WTC11 (cell line): ENCODE data around the gene SFMBT1. TPM values are rescaled to one million over a fixed set of nuclear protein-coding genes. Genes with fewer than 3 reads are reported as not detected.

Experiments used
- ATAC-seq: fragments of 200-7000 bp; cut with Tn5 transposase; 2 replicates; pipeline ENCODE4 v1.10.0; 2021; ENCODE audit warnings: mild to moderate bottlenecking, moderate library complexity
- CTCF ChIA-PET: fragments of 300-600 bp; sonication (Branson Sonifier 250); formaldehyde crosslinking; loops from one replicate; lab custom pipeline; 2021; ENCODE audit warnings: antibody characterized with exemption; lab: Charles Lee
- POLR2A ChIA-PET: fragments of 350-600 bp; sonication (Branson Sonifier 250); formaldehyde crosslinking; loops from one replicate; lab custom pipeline; 2021; ENCODE audit warnings: antibody characterized with exemption; lab: Charles Lee
- DNase-seq: peaks from one replicate; pipeline ENCODE4 v3.0.0; 2021; ENCODE audit warnings: low spot score
- H3K27ac Mint-ChIP-seq: 2 replicates; pipeline ENCODE4 v1.8.0; 2021; ENCODE audit warnings: mixed read lengths
- H3K27me3 Mint-ChIP-seq: 2 replicates; pipeline ENCODE4 v1.8.0; 2021; ENCODE audit warnings: low read depth, mild to moderate bottlenecking, moderate library complexity, mixed read lengths
- H3K36me3 Mint-ChIP-seq: 2 replicates; pipeline ENCODE4 v1.8.0; 2021; ENCODE audit warnings: mixed read lengths
- H3K4me1 Mint-ChIP-seq: 2 replicates; pipeline ENCODE4 v1.8.0; 2022; ENCODE audit warnings: mixed read lengths
- H3K4me3 Mint-ChIP-seq: 2 replicates; pipeline ENCODE4 v1.8.0; 2021; ENCODE audit warnings: mild to moderate bottlenecking, moderate library complexity, mixed read lengths
- H3K9me3 Mint-ChIP-seq: 2 replicates; pipeline ENCODE4 v1.8.0; 2021; ENCODE audit warnings: mixed read lengths
- AFF4 ChIP-seq: sonication (generic); formaldehyde crosslinking; IDR thresholded peaks from 2 replicates; pipeline ENCODE4 v1.8.1; 2023; ENCODE audit warnings: mild to moderate bottlenecking, missing genetic modification reagents, borderline replicate concordance
- E2F4 ChIP-seq: sonication (generic); formaldehyde crosslinking; IDR thresholded peaks from 2 replicates; pipeline ENCODE4 v1.8.1; 2022; ENCODE audit warnings: low read depth, mild to moderate bottlenecking, moderate library complexity, missing genetic modification reagents, borderline replicate concordance
- HMGA2 ChIP-seq: fragments of 250-450 bp; sonication (Bioruptor Pico); IDR thresholded peaks from 2 replicates; pipeline ENCODE4 v1.4.0; 2021; ENCODE audit warnings: mild to moderate bottlenecking, moderate library complexity
- HMGXB4 ChIP-seq: sonication (generic); formaldehyde crosslinking; IDR thresholded peaks from 2 replicates; pipeline ENCODE4 v1.8.1; 2023; ENCODE audit warnings: mild to moderate bottlenecking, moderate library complexity, missing genetic modification reagents
- MYBL2 ChIP-seq: sonication (generic); formaldehyde crosslinking; IDR thresholded peaks from 2 replicates; pipeline ENCODE4 v1.8.1; 2023; ENCODE audit warnings: mild to moderate bottlenecking, moderate library complexity, missing genetic modification reagents
- NFE2L1 ChIP-seq: sonication (generic); formaldehyde crosslinking; IDR thresholded peaks from 2 replicates; pipeline ENCODE4 v1.8.1; 2023; ENCODE audit warnings: missing genetic modification reagents
- NR1H2 ChIP-seq: sonication (generic); formaldehyde crosslinking; IDR thresholded peaks from 2 replicates; pipeline ENCODE4 v1.9.0; 2021; ENCODE audit warnings: mild to moderate bottlenecking, moderate library complexity, missing genetic modification reagents
- RELA ChIP-seq: sonication (generic); formaldehyde crosslinking; IDR thresholded peaks from 2 replicates; pipeline ENCODE4 v1.8.1; 2022; ENCODE audit warnings: missing genetic modification reagents, mild to moderate bottlenecking, borderline replicate concordance
- USF2 ChIP-seq: sonication (generic); formaldehyde crosslinking; IDR thresholded peaks from 2 replicates; pipeline ENCODE4 v1.8.1; 2023; ENCODE audit warnings: mild to moderate bottlenecking, missing genetic modification reagents, moderate library complexity
- ZBTB43 ChIP-seq: sonication (generic); formaldehyde crosslinking; IDR thresholded peaks from 2 replicates; pipeline ENCODE4 v1.8.1; 2023; ENCODE audit warnings: mild to moderate bottlenecking, missing genetic modification reagents
- ZNF121 ChIP-seq: sonication (generic); formaldehyde crosslinking; IDR thresholded peaks from 2 replicates; pipeline ENCODE4 v1.8.0; 2023; ENCODE audit warnings: missing genetic modification reagents
- ZNF219 ChIP-seq: sonication (generic); formaldehyde crosslinking; IDR thresholded peaks from 2 replicates; pipeline ENCODE4 v1.8.0; 2023; ENCODE audit warnings: missing genetic modification reagents, mild to moderate bottlenecking, borderline replicate concordance
- ZNF317 ChIP-seq: sonication (generic); formaldehyde crosslinking; IDR thresholded peaks from 2 replicates; pipeline ENCODE4 v1.8.1; 2023; ENCODE audit warnings: low read depth, mild to moderate bottlenecking, moderate library complexity, missing genetic modification reagents, borderline replicate concordance
- ZNF416 ChIP-seq: fragments of 250-450 bp; sonication (Bioruptor Pico); IDR thresholded peaks from 2 replicates; pipeline ENCODE4 v1.9.0; 2021; ENCODE audit warnings: mild to moderate bottlenecking, inconsistent platforms
- ZNF423 ChIP-seq: fragments of 250-450 bp; sonication (Bioruptor Pico); IDR thresholded peaks from 2 replicates; pipeline ENCODE4 v2.1.2; 2022; ENCODE audit warnings: mild to moderate bottlenecking, moderate library complexity
- total RNA-seq: library from RNA; stranded (reverse); gene quantifications from 3 replicates; pipeline ENCODE4 v1.2.3, GENCODE V29; 2021

Gene SFMBT1
- total RNA-seq, 1 experiment from 2014 or later: 20.9 TPM

GRCh38 chr3:52986938-52987337 is 58.9 kb downstream of the SFMBT1 start:
- H3K27me3 Mint-ChIP-seq: no peaks in the 10 kb centered on the region
- H3K4me1 Mint-ChIP-seq: no peaks in the 10 kb centered on the region
- H3K4me3 Mint-ChIP-seq: no peak overlapping the region
- CTCF ChIA-PET: interaction anchor here (0.6 to 2.4 kb wide), 8 partner anchors 44 to 141 kb away, joined by 3 to 7 read pairs (median 4); partner anchors contain the start of gene STIMATE
- POLR2A ChIA-PET: no interaction called here
- TF ChIP-seq USF2 (CRISPR knock-in tag) (no peak), NR1H2 (CRISPR knock-in tag) (no peak), MYBL2 (CRISPR knock-in tag) (no peak)
- no peak overlapping the region for H3K27ac Mint-ChIP-seq
- ATAC-seq (no peak), DNase-seq (no peak)
- no peaks in the 10 kb centered on the region for H3K36me3 Mint-ChIP-seq
- no peaks in the 10 kb centered on the region for H3K9me3 Mint-ChIP-seq

- DNase-seq: no peak
- ChIA-PET POLR2A (interaction anchor here (0.7 kb wide), 1 partner anchor 699 kb away, joined by 4 read pairs; the partner anchor contains the start of gene GLYCTK), CTCF (interaction anchor here (0.7 to 2.4 kb wide), 9 partner anchors 40 to 188 kb away, joined by 3 to 7 read pairs (median 4); no protein-coding TSS in a partner anchor)
- no peak for ATAC-seq
- Mint-ChIP-seq H3K4me1 (no peaks in the 10 kb centered on the region), H3K27me3 (no peaks in the 10 kb centered on the region), H3K9me3 (no peaks in the 10 kb centered on the region), H3K27ac (no peak overlapping the region), H3K4me3 (no peak overlapping the region), H3K36me3 (no peaks in the 10 kb centered on the region)
- no peak for TF ChIP-seq NFE2L1 (CRISPR knock-in tag)
- no peak for TF ChIP-seq HMGA2 (CRISPR knock-in tag)
- TF ChIP-seq ZNF416 (CRISPR knock-in tag): no peak
- no peak for TF ChIP-seq AFF4
- no peak for TF ChIP-seq ZNF317 (CRISPR knock-in tag)
- no peak for TF ChIP-seq ZNF219 (CRISPR knock-in tag)
- TF ChIP-seq E2F4 (CRISPR knock-in tag): no peak
- no peak for TF ChIP-seq ZBTB43 (CRISPR knock-in tag)
- TF ChIP-seq ZNF423: no peak
- no peak for TF ChIP-seq MYBL2 (CRISPR knock-in tag)
- no peak for TF ChIP-seq HMGXB4 (CRISPR knock-in tag)
- TF ChIP-seq RELA: no peak
- no peak for TF ChIP-seq ZNF121 (CRISPR knock-in tag)
These were observed 59.8 kb downstream of the SFMBT1 start for GRCh38 chr3:52986049-52986448.
